B cell (primary cell): ENCODE results near the gene BANF2. TPM values are rescaled to one million over a fixed set of nuclear protein-coding genes. Genes with fewer than 3 reads are reported as not detected.

ENCODE experiments used
- ATAC-seq: fragments of 200-7000 bp; cut with Tn5 transposase; one replicate; pipeline ENCODE4 v1.10.0; 2021; ENCODE audit warnings: low read depth, mild to moderate bottlenecking, moderate number of reproducible peaks, moderate library complexity
- CTCF ChIA-PET: fragments of 350-600 bp; sonication (Branson Sonifier 250); formaldehyde crosslinking; loops from one replicate; lab custom pipeline; 2021; ENCODE audit warnings: antibody characterized with exemption, inconsistent platforms; lab: Charles Lee
- POLR2A ChIA-PET: fragments of 350-600 bp; sonication (Branson Sonifier 250); formaldehyde crosslinking; loops from one replicate; lab custom pipeline; 2021; ENCODE audit warnings: antibody characterized with exemption; lab: Charles Lee
- DNase-seq: peaks from one replicate; pipeline ENCODE4 v3.0.0; 2013
- H2AFZ ChIP-seq: 2 replicates; pipeline ENCODE4 v1.6.1; 2012; ENCODE audit warnings: mild to moderate bottlenecking, low read depth, low read length; ENCODE audit not compliant: insufficient read depth, poor library complexity, severe bottlenecking
- H3K27ac ChIP-seq, 2 donors: 1 replicate in 1 of 2; 2 replicates in 1 of 2; pipeline ENCODE4 v1.5.1; 2012 to 2013; ENCODE audit warnings: low read length in 2 of 2, mild to moderate bottlenecking in 2 of 2, moderate library complexity in 1 of 2
- H3K27me3 ChIP-seq, 4 experiments: fragments of 200-600 bp in 1 of 4; sonication (generic) in 1 of 4; replicated peaks in 1 of 4; 1 replicate in 2 of 4; 2 replicates in 2 of 4; pipeline versions ENCODE4 v1.6.1 to v1.7.0; 2013 to 2016; ENCODE audit warnings: low read length in 3 of 4, mild to moderate bottlenecking in 2 of 4, mixed read lengths in 1 of 4, moderate library complexity in 1 of 4; ENCODE audit not compliant: insufficient read depth in 4 of 4, control insufficient read depth in 3 of 4; ENCODE audit errors: control extremely low read depth in 1 of 4
- H3K36me3 ChIP-seq, 2 experiments: replicated peaks in 1 of 2; 1 replicate in 1 of 2; 2 replicates in 1 of 2; pipeline versions ENCODE4 v1.6.1 to v1.7.1; 2013; ENCODE audit warnings: low read length in 1 of 2; ENCODE audit not compliant: insufficient read depth in 2 of 2, control insufficient read depth in 1 of 2; ENCODE audit errors: control extremely low read depth in 1 of 2, extremely low read depth in 1 of 2
- H3K4me1 ChIP-seq, 2 donors: fragments of 200-600 bp in 1 of 2; sonication (generic) in 1 of 2; 1 replicate in 1 of 2; 2 replicates in 1 of 2; pipeline versions ENCODE4 v1.5.1 to v1.6.1; 2013 to 2017; ENCODE audit warnings: low read length in 2 of 2; ENCODE audit not compliant: control insufficient read depth in 2 of 2, insufficient read depth in 2 of 2
- H3K4me2 ChIP-seq: replicated peaks from 2 replicates; pipeline ENCODE3; 2012; ENCODE audit warnings: mild to moderate bottlenecking, low read depth, low read length; ENCODE audit not compliant: poor library complexity, severe bottlenecking
- H3K4me3 ChIP-seq, 5 experiments: fragments of 200-600 bp in 1 of 5; sonication (generic) in 1 of 5; 1 replicate in 3 of 5; 2 replicates in 2 of 5; pipeline versions ENCODE4 v1.5.1 to v1.7.0; 2011 to 2016; ENCODE audit warnings: low read length in 4 of 5, mild to moderate bottlenecking in 4 of 5, low read depth in 2 of 5, control low read depth in 1 of 5, moderate library complexity in 1 of 5; ENCODE audit not compliant: insufficient read depth in 1 of 5; ENCODE audit errors: control extremely low read depth in 1 of 5, extremely low read depth in 1 of 5
- H3K79me2 ChIP-seq: fragments of 200-600 bp; sonication (generic); one replicate; pipeline ENCODE4 v1.6.0; 2016; ENCODE audit warnings: low read length; ENCODE audit not compliant: control insufficient read depth, insufficient read depth
- H3K9ac ChIP-seq: fragments of 200-600 bp; sonication (generic); 2 replicates; pipeline ENCODE4 v1.6.1; 2017; ENCODE audit warnings: mild to moderate bottlenecking, low read length, moderate library complexity
- H3K9me3 ChIP-seq, 3 donors: one replicate each; pipeline versions ENCODE4 v1.6.1 to v1.7.1; 2013; ENCODE audit warnings: low read length in 2 of 3; ENCODE audit not compliant: control insufficient read depth in 2 of 3, insufficient read depth in 1 of 3; ENCODE audit errors: control extremely low read depth in 1 of 3
- H4K20me1 ChIP-seq: 2 replicates; pipeline ENCODE4 v1.6.0; 2012; ENCODE audit warnings: mild to moderate bottlenecking, low read length; ENCODE audit not compliant: insufficient read depth, control insufficient read depth, poor library complexity, severe bottlenecking
- H3K27ac Mint-ChIP-seq: one replicate; pipeline ENCODE4 v1.8.0; 2021; ENCODE audit warnings: mixed read lengths
- H3K27me3 Mint-ChIP-seq: one replicate; pipeline ENCODE4 v1.8.0; 2021; ENCODE audit warnings: mixed read lengths
- H3K4me1 Mint-ChIP-seq: one replicate; pipeline ENCODE4 v1.8.0; 2021; ENCODE audit warnings: mixed read lengths
- H3K4me3 Mint-ChIP-seq: one replicate; pipeline ENCODE4 v1.8.0; 2021; ENCODE audit warnings: mixed read lengths
- H3K9me3 Mint-ChIP-seq: one replicate; pipeline ENCODE4 v1.8.0; 2022; ENCODE audit warnings: mixed read lengths; ENCODE audit not compliant: insufficient read depth
- EZH2 ChIP-seq: IDR thresholded peaks from 2 replicates; pipeline ENCODE4 v1.6.1; 2012; ENCODE audit warnings: borderline replicate concordance, low read depth, mild to moderate bottlenecking, moderate library complexity, low read length; ENCODE audit not compliant: insufficient read depth, poor library complexity, severe bottlenecking
- WGBS: methylation state at CpG from one replicate; pipeline ENCODE4 v1.1.5; 2013; ENCODE audit warnings: missing lambda C conversion rate; ENCODE audit not compliant: insufficient coverage; 5-methylcytosine and 5-hydroxymethylcytosine counted together
- intact Hi-C: fragments of 100-400 bp; cut with micrococcal nuclease; formaldehyde crosslinking; loops from one replicate; pipeline ENCODE4 v1.10.0; 2022
- polyA plus RNA-seq: library from polyadenylated mRNA; depleted of rRNA; stranded (reverse); fragments of >200 nt; gene quantifications from 2 replicates; pipeline ENCODE4 v1.2.3, GENCODE V29; 2012
- total RNA-seq, 2 donors: library from RNA; stranded (reverse); fragments of 120-200 nt in 1 of 2; gene quantifications; 1 replicate in 1 of 2; 2 replicates in 1 of 2; pipeline versions ENCODE4 v1.2.3 to v1.2.4, GENCODE V29; 2013 to 2022
- TF ChIP-seq, protein P1 (sequence below): fragments of 200-600 bp; IDR thresholded peaks from one replicate; pipeline ENCODE4 v1.8.0; 2022; ENCODE audit warnings: antibody characterized with exemption, mild to moderate bottlenecking

Gene BANF2
- total and polyA plus RNA-seq, 2 donors (not counting 1 experiment from before 2014, with no cell fraction given): not detected

DNA sequence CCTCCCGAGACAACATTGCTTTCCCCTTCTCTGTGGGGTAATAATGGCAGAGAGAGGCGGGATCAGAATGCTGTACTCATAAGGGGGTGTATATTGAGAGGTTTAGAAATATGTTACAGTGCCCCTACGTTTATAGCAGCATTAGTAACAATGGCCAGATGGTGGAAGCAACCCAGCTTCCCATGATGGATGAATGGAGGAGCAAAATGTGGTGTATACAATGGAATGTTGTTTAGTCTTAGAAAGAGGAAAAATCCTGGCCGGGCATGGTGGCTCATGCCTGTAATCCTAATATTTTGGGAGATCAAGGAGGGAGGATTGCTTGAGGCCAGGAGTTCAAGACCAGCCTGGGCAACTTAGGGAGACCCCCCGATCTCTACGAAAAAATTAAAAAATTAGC is 12.9 kb downstream of the BANF2 start:
- no peak for TF ChIP-seq EZH2
- TF ChIP-seq, protein P1, sequence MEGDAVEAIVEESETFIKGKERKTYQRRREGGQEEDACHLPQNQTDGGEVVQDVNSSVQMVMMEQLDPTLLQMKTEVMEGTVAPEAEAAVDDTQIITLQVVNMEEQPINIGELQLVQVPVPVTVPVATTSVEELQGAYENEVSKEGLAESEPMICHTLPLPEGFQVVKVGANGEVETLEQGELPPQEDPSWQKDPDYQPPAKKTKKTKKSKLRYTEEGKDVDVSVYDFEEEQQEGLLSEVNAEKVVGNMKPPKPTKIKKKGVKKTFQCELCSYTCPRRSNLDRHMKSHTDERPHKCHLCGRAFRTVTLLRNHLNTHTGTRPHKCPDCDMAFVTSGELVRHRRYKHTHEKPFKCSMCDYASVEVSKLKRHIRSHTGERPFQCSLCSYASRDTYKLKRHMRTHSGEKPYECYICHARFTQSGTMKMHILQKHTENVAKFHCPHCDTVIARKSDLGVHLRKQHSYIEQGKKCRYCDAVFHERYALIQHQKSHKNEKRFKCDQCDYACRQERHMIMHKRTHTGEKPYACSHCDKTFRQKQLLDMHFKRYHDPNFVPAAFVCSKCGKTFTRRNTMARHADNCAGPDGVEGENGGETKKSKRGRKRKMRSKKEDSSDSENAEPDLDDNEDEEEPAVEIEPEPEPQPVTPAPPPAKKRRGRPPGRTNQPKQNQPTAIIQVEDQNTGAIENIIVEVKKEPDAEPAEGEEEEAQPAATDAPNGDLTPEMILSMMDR: no peak
- no peaks in the 10 kb centered on the region for H3K36me3 ChIP-seq
- no peaks in the 10 kb centered on the region for H3K27me3 ChIP-seq
- Mint-ChIP-seq H3K27ac (no peak overlapping the region), H3K9me3 (no peaks in the 10 kb centered on the region), H3K4me3 (no peak overlapping the region), H3K4me1 (no peaks in the 10 kb centered on the region), H3K27me3 (peaks cover 3% of the 10 kb centered on the region)
- H3K27ac ChIP-seq: no peak overlapping the region
- no peak overlapping the region for H3K4me2 ChIP-seq
- H3K4me3 ChIP-seq: no peak overlapping the region
- no peak overlapping the region for H3K9ac ChIP-seq
- ATAC-seq (no peak), DNase-seq (no peak)
- no peaks in the 10 kb centered on the region for H3K9me3 ChIP-seq
- H4K20me1 ChIP-seq: no peaks in the 10 kb centered on the region
- 92% methylated on average over 5 of the region's 6 CpGs for WGBS
- H2AFZ ChIP-seq: no peak overlapping the region
- intact Hi-C loops: no loop called here
- CTCF ChIA-PET: no interaction called here
- no peaks in the 10 kb centered on the region for H3K79me2 ChIP-seq
- H3K4me1 ChIP-seq: no peaks in the 10 kb centered on the region
- POLR2A ChIA-PET: no interaction called here

DNA sequence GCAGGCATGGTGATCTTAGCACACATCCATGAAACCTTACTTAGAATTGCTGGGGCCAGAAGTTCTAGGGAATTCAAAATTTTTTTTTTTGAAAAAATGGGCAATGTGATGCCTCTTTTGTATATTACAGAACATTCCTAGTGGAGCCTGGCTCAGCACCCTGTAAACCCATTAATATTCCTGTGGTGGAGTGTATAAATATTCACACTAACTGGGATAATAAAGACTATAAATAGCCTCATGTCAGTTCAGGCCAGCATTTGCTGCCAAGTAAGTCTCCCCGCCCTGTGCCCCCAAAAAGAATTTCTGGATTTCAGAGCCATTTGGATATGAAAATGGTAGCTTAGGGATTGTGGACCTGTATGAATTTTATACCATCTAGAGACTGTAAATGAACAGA is 14.8 kb downstream of the BANF2 start:
- peaks cover 8% of the 10 kb centered on the region for H3K27me3 Mint-ChIP-seq
- H4K20me1 ChIP-seq: no peaks in the 10 kb centered on the region
- no peak overlapping the region for H2AFZ ChIP-seq
- no peaks in the 10 kb centered on the region for H3K36me3 ChIP-seq
- H3K4me3 Mint-ChIP-seq: no peak overlapping the region
- no peak overlapping the region for H3K27ac Mint-ChIP-seq
- WGBS: no CpG with 5 or more reads among the region's 1 CpG
- H3K4me1 ChIP-seq: no peaks in the 10 kb centered on the region
- H3K79me2 ChIP-seq: no peaks in the 10 kb centered on the region
- no peak overlapping the region for H3K4me2 ChIP-seq
- no peaks in the 10 kb centered on the region for H3K4me1 Mint-ChIP-seq
- no peak for DNase-seq
- no peak overlapping the region for H3K27ac ChIP-seq
- CTCF ChIA-PET: interaction anchor here (0.9 kb wide), 1 partner anchor 183 kb away, joined by 3 read pairs; no protein-coding TSS in a partner anchor
- no peak for ATAC-seq
- no peak overlapping the region for H3K4me3 ChIP-seq
- H3K27me3 ChIP-seq: peaks cover 0 to 3% (median 0%) of the 10 kb centered on the region in 4 experiments
- intact Hi-C loops: no loop called here
- POLR2A ChIA-PET: no interaction called here
- no peak overlapping the region for H3K9ac ChIP-seq
- H3K9me3 Mint-ChIP-seq: no peaks in the 10 kb centered on the region
- H3K9me3 ChIP-seq: no peaks in the 10 kb centered on the region
- TF ChIP-seq EZH2: no peak
